ENCODE data around the gene CD320.
A peak's percentile ranks its signal among the peaks of the same experiment; 100 is the strongest.

CD320 gene

DNA sequence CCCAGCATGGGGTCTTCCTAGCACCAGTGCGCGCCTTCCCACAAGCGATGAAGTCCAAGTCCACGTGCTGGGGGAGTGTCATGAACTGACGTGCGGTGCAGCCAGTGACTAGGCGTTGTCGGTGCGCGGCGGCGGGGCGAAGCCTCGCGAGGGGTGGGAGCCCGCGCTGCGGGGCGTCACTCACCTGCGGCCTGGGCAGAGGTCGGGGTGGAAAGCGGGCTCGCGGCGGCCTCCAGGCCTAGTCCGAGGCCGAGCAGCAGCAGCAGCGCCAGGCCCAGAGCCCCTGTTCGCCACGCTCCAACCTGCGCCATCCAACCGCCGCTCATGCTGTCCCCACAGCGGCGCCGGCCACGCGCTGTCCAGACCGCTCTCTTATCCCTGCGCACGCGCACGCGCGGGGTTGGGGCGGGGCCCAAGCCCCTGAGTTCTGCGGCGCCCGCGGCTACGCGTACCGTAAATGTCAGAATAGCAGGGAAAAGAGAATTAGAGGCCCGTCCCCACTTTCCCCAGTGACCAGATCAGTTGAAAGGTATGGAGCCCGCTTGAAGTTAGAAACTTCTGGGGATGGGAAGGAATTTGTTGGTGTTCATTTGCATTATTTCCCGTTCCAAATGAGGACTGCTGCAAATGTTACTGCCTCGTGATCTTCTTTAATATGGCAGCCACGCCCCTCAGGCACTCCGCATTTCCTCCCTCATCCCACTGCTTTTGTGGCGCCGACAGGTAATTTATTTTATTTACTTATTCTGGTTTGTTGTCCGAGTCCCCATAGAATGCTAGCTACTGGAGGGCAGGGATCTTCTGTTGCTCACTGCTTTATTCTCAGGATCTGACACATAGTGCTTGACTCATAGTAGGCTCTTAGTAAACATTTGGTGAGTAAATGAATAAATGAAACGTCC, at the start of gene CD320 (continued):
- TF ChIP-seq, protein P1, sequence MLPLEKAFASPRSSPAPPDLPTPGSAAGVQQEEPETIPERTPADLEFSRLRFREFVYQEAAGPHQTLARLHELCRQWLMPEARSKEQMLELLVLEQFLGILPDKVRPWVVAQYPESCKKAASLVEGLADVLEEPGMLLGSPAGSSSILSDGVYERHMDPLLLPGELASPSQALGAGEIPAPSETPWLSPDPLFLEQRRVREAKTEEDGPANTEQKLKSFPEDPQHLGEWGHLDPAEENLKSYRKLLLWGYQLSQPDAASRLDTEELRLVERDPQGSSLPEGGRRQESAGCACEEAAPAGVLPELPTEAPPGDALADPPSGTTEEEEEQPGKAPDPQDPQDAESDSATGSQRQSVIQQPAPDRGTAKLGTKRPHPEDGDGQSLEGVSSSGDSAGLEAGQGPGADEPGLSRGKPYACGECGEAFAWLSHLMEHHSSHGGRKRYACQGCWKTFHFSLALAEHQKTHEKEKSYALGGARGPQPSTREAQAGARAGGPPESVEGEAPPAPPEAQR (tag by site-specific recombination; IDR thresholded peaks at IDR 0.05): no peak
- TF ChIP-seq ZNF776 (tag by site-specific recombination; IDR thresholded peaks at IDR 0.05; ENCODE audit: borderline replicate concordance): no peak
- no peak; the same call in 1 of the 2 replicates for TF ChIP-seq ZBTB1 (tag by site-specific recombination; IDR thresholded peaks at IDR 0.05)
- TF ChIP-seq ZNF366 (tag by site-specific recombination; conservative IDR thresholded peaks at IDR 0.05): 0 out of 2 replicates have a peak, but pooled peaks have one; percentile 53
- TF ChIP-seq ZNF707 (tag by site-specific recombination; IDR thresholded peaks at IDR 0.05): no peak
- peak; percentile 4; the same call in 1 of the 2 replicates for TF ChIP-seq ZNF777 (tag by site-specific recombination; IDR thresholded peaks at IDR 0.05; ENCODE audit: borderline replicate concordance)
- no peak for TF ChIP-seq ZNF510 (tag by site-specific recombination; IDR thresholded peaks at IDR 0.05; ENCODE audit: insufficient replicate concordance)
- no peak for TF ChIP-seq ZNF416 (tag by site-specific recombination; IDR thresholded peaks at IDR 0.05)
- TF ChIP-seq, protein P2, sequence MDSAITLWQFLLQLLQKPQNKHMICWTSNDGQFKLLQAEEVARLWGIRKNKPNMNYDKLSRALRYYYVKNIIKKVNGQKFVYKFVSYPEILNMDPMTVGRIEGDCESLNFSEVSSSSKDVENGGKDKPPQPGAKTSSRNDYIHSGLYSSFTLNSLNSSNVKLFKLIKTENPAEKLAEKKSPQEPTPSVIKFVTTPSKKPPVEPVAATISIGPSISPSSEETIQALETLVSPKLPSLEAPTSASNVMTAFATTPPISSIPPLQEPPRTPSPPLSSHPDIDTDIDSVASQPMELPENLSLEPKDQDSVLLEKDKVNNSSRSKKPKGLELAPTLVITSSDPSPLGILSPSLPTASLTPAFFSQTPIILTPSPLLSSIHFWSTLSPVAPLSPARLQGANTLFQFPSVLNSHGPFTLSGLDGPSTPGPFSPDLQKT (IDR thresholded peaks at IDR 0.05; ENCODE audit: borderline replicate concordance, low read depth, low read length): no peak
- TF ChIP-seq ZNF473 (tag by site-specific recombination; IDR thresholded peaks at IDR 0.05): no peak
- TF ChIP-seq, protein P3, sequence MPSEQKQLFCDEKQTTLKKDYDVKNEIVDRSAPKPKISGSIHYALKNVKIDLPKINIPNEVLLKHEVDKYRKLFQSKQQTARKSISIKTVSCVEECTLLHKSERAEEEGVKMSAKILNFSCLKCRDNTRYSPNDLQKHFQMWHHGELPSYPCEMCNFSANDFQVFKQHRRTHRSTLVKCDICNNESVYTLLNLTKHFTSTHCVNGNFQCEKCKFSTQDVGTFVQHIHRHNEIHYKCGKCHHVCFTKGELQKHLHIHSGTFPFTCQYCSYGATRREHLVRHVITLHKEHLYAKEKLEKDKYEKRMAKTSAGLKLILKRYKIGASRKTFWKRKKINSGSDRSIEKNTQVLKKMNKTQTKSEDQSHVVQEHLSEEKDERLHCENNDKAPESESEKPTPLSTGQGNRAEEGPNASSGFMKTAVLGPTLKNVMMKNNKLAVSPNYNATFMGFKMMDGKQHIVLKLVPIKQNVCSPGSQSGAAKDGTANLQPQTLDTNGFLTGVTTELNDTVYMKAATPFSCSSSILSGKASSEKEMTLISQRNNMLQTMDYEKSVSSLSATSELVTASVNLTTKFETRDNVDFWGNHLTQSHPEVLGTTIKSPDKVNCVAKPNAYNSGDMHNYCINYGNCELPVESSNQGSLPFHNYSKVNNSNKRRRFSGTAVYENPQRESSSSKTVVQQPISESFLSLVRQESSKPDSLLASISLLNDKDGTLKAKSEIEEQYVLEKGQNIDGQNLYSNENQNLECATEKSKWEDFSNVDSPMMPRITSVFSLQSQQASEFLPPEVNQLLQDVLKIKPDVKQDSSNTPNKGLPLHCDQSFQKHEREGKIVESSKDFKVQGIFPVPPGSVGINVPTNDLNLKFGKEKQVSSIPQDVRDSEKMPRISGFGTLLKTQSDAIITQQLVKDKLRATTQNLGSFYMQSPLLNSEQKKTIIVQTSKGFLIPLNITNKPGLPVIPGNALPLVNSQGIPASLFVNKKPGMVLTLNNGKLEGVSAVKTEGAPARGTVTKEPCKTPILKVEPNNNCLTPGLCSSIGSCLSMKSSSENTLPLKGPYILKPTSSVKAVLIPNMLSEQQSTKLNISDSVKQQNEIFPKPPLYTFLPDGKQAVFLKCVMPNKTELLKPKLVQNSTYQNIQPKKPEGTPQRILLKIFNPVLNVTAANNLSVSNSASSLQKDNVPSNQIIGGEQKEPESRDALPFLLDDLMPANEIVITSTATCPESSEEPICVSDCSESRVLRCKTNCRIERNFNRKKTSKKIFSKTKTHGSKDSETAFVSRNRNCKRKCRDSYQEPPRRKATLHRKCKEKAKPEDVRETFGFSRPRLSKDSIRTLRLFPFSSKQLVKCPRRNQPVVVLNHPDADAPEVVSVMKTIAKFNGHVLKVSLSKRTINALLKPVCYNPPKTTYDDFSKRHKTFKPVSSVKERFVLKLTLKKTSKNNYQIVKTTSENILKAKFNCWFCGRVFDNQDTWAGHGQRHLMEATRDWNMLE (tag by site-specific recombination; conservative IDR thresholded peaks at IDR 0.05; ENCODE audit: low read depth): no peak
- TF ChIP-seq, protein P4, sequence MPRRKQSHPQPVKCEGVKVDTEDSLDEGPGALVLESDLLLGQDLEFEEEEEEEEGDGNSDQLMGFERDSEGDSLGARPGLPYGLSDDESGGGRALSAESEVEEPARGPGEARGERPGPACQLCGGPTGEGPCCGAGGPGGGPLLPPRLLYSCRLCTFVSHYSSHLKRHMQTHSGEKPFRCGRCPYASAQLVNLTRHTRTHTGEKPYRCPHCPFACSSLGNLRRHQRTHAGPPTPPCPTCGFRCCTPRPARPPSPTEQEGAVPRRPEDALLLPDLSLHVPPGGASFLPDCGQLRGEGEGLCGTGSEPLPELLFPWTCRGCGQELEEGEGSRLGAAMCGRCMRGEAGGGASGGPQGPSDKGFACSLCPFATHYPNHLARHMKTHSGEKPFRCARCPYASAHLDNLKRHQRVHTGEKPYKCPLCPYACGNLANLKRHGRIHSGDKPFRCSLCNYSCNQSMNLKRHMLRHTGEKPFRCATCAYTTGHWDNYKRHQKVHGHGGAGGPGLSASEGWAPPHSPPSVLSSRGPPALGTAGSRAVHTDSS (tag by site-specific recombination; IDR thresholded peaks at IDR 0.05): peak; percentile 36; the same call in 1 of the 2 replicates
- no peak for TF ChIP-seq ZBTB48 (tag by site-specific recombination; IDR thresholded peaks at IDR 0.05)
- TF ChIP-seq ZIC2 (tag by site-specific recombination; IDR thresholded peaks at IDR 0.05): peak; percentile 89
- no peak for TF ChIP-seq EGR2 (tag by site-specific recombination; IDR thresholded peaks at IDR 0.05; ENCODE audit: low read depth)
- no peak for TF ChIP-seq ZNF266 (tag by site-specific recombination; IDR thresholded peaks at IDR 0.05; ENCODE audit: low read depth)
- no peak for TF ChIP-seq ZNF169 (tag by site-specific recombination; IDR thresholded peaks at IDR 0.05)
- no peak for TF ChIP-seq ZNF624 (tag by site-specific recombination; IDR thresholded peaks at IDR 0.05)
- TF ChIP-seq ZNF10 (tag by site-specific recombination; IDR thresholded peaks at IDR 0.05): 0 out of 2 replicates have a peak, but pooled peaks have one; percentile 9
- no peak for TF ChIP-seq ZNF433 (tag by site-specific recombination; IDR thresholded peaks at IDR 0.05; ENCODE audit: low read depth)
- TF ChIP-seq ZNF2 (tag by site-specific recombination; IDR thresholded peaks at IDR 0.05): no peak; the same call in 1 of the 2 replicates
- TF ChIP-seq ZNF501 (tag by site-specific recombination; IDR thresholded peaks at IDR 0.05): peak; percentile 81; the same call in 1 of the 2 replicates
- TF ChIP-seq HOXD13 (CRISPR knock-in tag; IDR thresholded peaks at IDR 0.05; ENCODE audit: borderline replicate concordance): no peak
- TF ChIP-seq ZNF658 (tag by site-specific recombination; IDR thresholded peaks at IDR 0.05): no peak
- TF ChIP-seq ZNF175 (tag by site-specific recombination; IDR thresholded peaks at IDR 0.05): no peak
- TF ChIP-seq, protein P5, sequence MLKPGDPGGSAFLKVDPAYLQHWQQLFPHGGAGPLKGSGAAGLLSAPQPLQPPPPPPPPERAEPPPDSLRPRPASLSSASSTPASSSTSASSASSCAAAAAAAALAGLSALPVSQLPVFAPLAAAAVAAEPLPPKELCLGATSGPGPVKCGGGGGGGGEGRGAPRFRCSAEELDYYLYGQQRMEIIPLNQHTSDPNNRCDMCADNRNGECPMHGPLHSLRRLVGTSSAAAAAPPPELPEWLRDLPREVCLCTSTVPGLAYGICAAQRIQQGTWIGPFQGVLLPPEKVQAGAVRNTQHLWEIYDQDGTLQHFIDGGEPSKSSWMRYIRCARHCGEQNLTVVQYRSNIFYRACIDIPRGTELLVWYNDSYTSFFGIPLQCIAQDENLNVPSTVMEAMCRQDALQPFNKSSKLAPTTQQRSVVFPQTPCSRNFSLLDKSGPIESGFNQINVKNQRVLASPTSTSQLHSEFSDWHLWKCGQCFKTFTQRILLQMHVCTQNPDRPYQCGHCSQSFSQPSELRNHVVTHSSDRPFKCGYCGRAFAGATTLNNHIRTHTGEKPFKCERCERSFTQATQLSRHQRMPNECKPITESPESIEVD (tag by site-specific recombination; IDR thresholded peaks at IDR 0.05): no peak
- peak; percentile 83 for TF ChIP-seq SP7 (tag by site-specific recombination; IDR thresholded peaks at IDR 0.05)
- no peak for TF ChIP-seq SALL2 (tag by site-specific recombination; IDR thresholded peaks at IDR 0.05; ENCODE audit: borderline replicate concordance)
- TF ChIP-seq ZNF544 (tag by site-specific recombination; IDR thresholded peaks at IDR 0.05): no peak
